DMS114 treated with DMSO at 0.1 percent for 48 hours (cell line): ENCODE measurements around the gene UBLCP1.

ENCODE experiments used
- DNase-seq: peaks from one replicate; lab custom pipeline; 2025; ENCODE audit not compliant: unreplicated experiment; lab: John Stamatoyannopoulos, UW

The UBLCP1 gene

DNA sequence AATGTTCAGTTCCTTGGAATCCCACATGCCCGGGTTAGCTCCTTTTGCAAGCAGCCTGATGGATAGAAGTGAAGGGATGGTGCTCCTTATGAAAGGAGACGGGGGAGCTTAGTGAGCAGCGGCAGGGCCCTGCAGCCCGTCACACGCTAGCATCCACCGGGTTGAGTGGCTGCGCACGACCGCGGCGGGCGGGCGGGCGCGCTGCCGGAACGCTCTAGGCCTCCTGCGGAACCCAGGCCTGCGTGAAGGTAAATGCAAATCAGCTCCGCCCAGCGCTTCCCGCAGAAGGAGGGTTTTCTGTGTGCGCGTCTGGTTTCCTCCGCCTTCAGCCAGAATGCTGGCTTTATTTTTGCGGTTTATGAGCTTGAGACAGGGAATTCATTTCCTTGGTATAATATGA, 47.4 kb downstream of the UBLCP1 start:
- no peak for DNase-seq

DNA sequence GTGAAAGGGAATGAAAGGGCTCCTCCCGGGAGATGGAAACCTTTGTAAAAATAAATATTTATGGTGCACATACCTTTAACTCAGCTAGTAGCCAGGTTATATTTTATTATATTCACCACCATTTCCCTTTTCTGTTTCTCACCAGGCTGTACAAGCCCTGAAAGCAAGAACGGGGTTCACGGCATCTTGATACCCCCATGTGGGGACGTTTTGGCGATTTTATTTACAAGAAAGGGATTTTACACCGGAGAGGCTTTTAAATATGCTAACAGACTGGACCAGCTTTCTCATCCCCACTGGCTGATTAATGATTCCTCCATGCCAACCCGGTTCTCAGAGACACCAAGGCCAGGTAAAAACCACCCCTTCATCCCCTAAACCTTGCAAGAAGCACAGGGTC, 48.0 kb downstream of the UBLCP1 start:
- DNase-seq: no peak

DNA sequence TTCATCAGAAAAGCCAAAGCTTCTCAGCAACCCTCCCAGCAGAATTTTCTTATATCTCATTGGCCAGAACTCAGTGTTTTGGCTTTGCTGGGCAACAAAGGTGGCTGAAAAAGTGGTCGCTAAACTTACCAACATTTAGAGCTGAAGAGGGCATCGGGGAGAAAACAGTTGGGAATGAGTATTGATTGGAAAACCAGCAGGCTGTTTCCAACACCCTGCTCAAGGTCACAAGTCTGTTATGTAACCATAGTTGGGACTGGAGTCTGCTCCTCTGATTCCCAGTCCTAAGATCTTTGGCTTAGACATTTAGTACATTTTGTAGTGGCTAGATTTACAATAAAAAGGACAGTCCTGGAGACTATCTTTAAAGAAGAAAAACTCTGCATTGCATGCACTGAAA, 50.1 kb downstream of the UBLCP1 start:
- no peak for DNase-seq

DNA sequence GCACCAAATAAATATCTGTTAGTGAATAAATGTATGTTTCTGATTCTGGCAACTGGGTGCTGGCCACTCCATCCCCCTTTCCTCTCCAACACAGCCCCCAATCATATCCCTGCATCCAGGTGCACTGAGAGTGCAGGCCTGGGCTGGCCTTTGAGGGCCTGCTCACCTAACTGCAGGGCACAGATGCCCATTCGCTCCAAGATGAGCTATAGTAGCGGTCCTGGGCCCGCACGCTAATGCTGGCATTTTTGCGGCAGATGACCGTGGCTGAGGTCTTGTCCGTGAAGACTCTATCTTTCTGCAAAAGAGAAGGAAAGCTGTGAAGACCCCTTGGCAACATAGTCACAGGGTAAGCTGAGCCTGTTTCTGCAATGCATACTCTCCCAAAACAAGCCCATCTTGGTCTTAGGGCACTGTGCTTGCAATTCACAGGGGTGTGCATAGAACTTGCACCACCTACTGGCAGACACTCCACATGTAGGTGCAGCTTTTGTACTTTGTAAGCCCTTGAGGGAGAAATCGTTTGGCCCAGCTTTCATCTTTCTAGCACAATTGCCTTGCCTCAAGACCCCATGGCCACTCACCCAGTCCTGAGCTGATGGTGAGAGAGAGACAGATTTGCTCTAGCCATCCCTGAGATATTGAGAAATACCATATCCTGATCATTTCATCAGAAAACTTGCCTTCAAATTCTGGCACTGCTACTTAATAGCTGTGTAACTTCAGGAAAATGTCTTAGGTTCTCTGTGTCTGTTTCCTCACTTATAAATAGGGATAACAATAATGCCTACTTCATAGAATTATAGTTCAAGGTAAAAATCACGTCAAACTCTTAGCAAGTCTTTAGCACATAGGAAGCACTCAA, 53.7 kb downstream of the UBLCP1 start:
- DNase-seq: peak; percentile 38

DNA sequence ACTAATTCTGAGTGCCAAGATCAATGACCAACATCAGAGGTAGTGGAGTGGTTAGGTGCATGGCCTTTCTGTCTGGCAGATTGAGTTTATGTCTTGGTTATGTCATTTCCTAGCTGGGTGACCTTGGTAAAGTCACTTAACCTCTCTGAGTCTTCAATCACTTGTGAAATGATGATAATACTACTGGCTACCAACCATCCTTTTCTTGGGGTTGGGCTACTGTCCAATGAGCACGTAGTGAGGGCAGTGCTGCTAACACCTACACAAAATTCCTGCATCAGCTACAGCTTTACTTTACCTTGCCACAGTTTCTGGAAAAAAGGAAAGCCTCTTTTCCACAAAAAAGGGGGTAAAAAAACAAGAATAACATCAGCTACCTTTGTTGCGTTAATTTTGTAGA, 54.8 kb downstream of the UBLCP1 start:
- DNase-seq: no peak

DNA sequence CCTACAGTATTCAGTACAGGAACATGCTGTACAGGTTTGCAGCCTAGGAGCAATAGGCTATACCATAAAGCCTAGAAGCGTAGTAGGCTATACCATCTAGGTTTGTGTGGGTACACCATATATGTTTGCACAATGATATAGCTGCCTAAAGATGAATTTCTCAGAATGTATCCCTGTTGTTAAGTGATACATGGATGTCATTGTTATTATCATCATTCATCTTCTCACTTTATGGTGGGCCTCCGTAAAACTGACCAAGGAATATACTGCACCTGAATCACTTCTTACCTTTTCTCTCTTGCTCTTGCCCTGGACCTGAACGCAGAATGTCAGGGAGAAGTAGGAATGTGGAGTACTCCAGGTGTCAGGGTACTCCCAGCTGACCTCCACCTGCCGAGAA, 55.4 kb downstream of the UBLCP1 start:
- no peak for DNase-seq

DNA sequence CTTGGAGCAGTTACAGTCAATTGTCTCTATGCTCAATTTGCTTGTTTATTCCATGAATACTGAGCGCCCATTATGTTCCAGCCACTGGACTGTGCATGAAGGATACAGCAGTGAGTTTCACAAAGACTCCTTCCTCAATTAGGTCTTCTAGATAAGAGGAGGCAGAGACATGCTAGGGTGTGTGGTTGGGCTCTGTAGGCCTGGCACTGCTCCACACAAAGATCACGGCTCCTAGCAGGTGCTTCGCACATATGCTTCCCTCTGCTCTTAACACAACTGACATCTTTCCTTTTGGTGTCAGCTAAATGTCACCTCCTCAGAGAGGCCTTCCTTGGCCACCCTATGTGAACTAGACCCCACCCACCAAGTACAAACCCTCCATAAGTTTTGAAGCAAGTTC, 56.3 kb downstream of the UBLCP1 start:
- DNase-seq: no peak

DNA sequence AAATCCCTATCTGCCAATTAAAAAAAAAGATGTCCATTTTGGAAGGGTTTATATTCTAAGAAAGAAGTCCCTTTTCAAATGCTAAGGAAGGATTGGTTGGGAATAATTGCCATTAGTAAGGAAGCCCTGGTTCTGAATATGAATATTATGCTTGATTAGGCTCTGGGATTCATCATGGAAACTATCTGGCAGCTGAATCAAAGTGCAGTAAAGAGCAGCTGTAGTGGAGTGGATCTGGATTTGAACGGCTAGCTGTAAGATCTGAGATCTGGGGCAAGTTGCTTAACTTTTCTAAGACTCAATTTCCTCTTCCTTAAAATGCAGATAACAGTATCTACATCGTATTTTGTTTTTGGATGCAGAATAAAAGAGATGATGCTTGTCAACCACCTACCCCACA, 56.7 kb downstream of the UBLCP1 start:
- DNase-seq: no peak

DNA sequence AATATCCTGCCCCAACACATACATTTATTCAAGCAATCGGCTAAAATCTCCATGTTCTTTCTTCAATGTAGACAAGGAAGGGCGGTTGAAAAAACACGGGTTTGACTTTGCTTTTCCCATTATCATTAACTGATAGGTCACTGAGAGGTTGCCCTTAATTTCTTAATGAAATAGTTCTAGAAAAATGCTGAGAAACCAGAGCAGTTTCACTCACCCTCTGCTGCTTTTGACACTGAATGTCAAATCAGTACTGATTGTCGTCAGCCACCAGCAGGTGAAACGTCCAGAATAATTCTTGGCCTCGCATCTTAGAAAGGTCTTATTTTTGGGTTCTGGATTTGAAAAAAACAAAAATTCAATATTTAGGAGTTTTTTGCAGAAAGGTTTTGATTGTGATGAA, 59.1 kb downstream of the UBLCP1 start:
- no peak for DNase-seq

DNA sequence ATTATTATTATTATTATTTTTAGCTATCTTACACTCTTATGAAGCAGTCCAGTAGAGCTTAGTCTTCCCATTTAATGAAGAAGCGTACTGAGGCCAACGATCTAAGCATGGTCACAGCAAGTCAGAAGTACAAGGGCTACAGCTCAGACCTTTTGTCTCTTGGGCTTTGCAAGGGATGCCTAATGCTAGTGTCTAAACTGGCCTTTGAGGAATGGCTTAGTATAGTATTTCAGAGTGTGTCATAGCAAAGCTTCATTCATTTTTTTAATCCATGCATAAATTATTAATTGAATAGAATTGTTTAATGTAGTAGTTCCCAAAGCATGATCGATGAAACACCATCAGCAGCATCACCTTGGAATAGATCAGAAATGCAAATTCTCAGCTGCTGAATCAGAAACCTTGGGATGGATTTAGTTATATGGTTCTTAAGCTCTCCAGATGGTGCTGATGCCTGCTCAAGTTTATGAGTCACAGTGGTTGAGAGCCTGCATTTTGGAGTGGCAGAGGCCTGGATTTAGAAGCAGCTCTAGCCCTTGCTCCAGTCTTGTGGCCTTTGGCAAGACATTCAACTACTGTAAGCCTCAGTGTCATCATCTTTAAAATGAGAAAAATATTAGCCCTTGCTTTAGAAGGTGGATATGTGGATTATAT, 61.1 kb downstream of the UBLCP1 start:
- no peak for DNase-seq

DNA sequence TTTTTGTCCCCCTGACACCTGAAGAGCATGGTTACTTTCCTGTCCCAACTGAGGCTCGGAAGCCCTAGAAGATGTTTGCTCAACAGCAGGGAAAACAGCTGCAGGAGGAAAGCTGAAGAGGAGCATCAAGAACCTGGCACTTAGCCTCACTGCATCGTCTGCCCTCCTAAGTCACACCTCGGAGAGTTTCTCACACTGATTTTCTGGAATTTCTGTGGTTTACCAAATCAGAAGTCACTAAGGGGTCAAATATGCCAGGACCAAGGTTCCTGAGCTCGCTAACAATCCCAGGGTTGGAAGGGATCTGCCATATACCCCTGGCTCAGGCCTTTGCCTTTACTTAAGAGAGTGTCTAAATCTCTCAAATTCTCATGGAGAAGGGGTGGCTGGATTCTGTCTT, 61.9 kb downstream of the UBLCP1 start:
- DNase-seq: no peak

DNA sequence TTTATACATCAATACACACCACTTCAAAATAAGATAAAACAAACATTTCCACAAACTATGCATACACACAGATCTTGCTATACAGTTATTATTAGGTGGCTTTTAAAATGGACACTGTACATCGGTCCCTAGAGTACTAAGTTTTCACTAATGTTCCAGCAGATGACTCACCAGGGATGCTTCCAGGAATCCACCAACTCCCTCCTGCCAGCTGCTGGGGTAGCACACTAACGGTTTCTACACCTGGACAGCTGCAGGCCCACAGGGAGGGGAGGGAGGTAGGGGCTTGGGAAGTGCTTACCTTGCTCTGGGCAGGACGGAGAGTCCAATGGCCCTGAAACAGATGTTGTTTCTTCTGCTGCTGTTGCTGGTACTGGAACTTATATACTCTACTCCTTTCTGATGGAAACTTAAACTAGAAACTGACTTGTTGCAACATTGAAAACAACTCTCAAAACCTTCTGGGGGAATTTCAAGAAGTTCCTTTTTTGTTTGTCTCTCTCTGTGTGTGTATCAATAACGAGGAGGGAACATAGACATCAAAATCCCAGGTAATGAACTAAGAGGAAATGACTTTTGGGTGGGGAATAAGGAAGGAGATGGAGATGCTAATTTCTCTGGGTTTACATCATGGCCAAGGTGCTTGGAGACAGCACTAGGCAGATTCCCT, 67.2 kb downstream of the UBLCP1 start, which contains the start of gene IL12B:
Gene IL12B (minus strand): TSS at position 357 of the 670 bp plus-strand sequence. CDS start 3,705 bp downstream, outside the sequence.
- no peak for DNase-seq

DNA sequence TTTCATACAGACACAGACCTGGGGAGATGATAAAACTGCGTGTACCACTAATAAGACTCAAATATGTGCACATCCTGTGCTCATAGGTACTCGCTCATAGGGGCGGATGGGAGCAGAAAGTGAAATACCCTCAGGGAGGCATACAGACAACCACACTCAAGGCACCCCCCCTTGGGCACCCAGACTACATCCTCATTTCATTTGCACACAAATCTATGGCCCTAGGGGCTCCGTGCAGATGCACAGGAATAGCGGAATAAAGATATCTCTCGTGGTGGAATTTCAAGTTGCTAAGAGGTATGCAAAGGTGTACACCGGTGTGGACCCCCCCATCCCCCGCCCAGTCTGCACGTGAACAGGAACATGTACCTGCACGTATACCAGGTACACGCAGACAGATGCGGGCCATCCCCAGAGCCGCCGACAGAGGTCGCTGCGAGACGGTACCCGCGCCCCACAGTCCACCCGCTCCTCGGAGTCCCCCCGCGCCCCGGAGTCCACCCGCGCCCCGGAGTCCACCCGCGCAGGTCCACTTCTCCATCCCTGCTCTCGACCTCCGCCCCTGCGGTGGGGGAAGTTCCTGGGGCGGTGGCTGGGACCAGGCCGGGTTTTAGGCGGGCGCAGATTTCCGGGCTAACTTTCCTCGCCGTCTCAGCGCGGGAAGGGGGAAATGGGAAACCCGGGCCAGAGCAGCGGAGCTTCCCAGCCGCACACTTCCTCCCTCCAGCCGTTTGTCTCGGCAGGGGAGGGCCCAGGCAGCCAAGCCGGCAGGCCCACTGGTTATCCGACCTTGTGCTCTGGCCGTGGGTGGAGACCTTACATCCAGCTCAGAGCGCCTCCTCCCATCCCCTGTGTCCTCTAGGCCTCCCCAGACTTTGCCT, 68.2 kb downstream of the UBLCP1 start:
- DNase-seq: peak; percentile 26

DNA sequence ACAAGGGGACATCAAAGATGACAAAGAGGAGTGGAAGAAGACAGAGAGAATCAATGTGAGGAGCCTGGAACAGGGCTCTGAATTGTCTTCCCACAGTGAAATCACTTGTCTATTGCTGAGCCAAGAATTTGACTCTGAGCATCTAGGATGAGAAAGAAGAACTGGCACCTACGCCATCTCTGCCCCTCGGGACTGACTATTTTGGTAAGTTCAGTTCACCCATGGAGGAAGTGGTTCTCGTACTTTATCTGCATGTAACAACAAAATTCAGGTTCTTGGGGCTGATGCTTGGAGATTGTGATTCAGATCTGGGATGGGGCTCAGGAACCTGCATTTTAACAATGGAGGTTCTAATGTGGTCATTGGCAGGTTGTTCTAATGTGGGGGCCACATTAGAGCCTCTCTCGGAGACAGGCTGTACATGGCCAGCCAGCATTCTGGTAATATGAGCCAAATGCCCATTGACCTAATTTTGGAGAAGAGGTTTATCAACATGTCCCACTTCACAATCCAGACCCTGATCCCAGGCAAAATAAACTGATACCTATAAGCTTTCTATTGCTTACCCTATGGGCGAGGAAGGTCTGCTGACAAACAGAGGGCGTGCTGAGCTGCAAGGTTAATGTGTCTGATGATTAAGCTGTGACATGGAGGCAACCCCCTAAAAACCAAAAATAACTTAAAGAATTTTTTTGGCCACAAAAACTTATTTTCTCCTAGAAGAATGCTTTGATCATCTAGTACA, 69.9 kb downstream of the UBLCP1 start:
- no peak for DNase-seq

DNA sequence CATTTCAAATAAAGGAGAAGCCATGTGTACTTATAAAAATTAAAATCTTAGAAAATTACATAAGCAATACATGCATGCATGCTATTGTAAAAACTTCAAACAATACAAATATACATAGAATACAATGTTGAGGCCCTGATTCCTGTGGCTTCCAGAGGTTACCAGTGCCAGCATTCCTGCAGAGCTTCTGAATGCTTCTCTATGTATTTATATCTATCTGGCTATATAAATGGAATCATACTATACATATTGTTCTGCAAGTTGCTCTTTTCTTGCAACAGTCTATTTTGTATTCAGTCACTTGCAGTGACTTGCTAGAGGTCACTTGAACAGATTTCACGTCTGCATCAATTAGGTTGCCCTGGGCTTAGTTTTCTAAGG, 70.4 kb downstream of the UBLCP1 start:
- no peak for DNase-seq
